HG02852 (cell line): ENCODE results near the gene TRIM41.
"Not testable (repeated sequence)": the region's sequence is repeated elsewhere in the genome, so short reads cannot be mapped to it uniquely, and the experiment has no call there.

ENCODE experiments used
- ATAC-seq: cut with Tn5 transposase; IDR thresholded peaks from one replicate; pipeline ENCODE4 v1.9.1; 2021; ENCODE audit warnings: mild to moderate bottlenecking, moderate library complexity; ENCODE audit not compliant: unreplicated experiment

The TRIM41 gene

DNA sequence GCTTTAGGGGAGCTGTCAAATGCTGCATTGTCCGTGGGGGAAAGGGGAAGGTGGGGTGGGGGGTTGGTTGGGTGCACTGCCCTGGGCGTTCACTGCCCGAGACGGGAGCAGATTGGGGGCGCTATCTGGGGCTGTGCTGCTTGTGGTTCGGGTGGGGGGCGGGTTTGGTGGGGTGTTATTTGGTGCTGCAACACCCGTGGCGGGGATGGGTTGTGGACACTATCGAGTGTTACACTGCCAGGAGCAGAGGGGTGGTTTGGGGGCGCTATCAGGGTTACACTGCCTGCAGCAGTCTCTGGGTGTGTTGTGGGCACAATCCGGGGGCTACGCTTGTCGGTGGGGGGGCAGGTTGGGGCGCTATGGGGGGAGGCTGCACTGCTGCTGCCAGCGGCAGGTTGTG is 59.3 kb downstream of the TRIM41 start:
- not testable (repeated sequence) for ATAC-seq

DNA sequence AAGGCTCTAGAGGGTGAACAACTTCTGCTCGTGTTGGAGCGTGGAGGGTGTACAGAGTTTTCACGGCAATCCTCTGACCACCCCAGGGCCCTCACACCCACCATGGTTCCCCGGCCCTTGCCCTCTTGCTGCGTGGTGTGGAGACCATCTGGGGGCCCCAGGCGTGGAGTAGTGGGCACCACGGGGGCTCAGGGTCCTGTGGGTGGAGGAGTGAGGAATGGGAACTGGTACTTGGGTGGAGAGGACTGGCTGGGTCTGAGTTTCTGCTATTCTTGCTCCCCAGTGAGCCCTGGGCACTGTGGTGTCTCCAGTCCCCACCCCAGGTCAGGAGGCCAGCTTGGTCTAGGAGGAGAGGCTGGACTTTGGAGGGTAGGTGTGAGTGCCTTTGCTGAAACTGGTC is 59.8 kb downstream of the TRIM41 start:
- no peak for ATAC-seq

DNA sequence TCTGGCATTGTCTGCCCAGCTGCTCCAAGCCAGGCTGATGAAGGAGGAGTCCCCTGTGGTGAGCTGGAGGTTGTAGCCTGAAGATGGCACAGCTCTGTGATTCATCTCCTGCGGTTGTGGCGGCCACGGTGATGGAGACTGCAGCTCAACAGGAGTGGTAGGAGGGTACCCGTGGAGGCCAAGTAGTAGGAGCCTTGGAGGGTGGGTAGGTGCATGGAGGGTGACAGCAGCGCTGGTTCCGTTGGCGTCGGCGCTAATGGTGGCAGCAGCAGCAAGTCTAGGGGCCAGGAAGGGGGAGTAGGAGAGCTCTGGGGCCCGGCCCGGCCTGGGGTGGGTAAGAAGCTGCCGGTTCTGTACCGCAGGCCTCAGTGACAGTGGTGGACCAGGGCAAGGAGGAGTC is 60.3 kb downstream of the TRIM41 start:
- no peak for ATAC-seq

DNA sequence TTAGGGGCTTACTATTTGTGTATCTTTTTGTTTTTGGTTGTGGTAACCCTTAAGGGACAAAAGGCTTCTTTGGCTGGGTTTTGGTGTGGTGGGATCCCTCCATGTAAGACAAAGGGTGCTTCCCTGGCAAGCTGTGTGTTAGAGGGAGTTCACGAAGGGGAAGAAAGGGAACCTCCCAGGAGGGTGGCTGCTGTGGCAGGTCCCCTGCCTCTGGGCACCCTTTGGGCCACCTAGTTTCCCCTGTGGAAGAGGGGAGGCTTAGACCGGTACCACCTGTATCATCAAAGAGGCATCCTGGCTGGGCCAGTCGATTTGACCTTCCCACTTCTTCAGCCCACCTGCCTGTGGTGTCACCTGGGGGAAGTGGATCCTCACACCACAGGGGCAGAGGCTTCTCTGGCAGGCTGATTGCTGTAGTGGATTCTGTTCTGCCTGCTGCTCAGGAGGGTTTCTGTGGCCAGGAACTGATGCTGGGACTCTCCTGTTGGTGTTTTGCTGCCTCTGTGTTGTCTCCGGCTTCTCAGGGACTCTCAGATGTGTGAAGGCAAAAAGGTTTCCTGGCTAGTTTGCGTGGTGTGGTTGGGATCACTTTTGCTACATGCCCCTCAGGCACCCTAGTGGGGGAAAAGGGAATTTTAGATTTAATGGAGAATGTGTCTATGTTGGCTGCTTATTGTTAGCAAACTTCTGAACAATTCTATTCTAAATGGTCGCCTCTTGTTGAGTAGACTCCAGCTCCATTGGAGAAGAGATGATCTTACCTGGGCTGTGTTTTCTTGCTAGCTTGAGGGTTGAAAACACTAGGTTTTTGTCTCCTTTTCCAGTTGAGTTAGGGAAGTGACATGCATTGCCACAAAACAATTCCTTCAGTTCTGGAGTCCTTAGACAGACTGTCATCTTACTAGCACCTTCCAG is 61.0 kb downstream of the TRIM41 start:
- not testable (repeated sequence) for ATAC-seq
